ENCODE measurements around the gene CACNG7.

CACNG7 gene

DNA sequence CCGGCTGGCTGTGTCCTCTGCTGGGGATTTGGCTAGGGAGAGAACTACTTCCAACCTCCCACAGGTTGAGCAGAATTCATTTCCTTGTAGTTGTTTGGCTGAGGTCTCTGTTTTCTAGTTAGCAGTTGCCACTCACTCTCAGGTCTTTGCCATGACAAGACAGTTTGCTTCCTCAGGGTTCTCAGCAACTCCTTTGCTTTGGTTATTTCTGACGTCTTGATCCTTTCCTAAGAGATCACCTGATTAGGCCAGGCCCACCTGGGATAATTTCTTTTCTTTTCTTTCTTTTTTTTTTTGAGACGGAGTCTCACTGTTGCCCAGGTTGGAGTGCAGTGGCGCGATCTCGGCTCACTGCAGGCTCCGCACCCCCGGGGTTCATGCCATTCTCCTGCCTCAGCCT is 44.3 kb downstream of the CACNG7 start:
- TF ChIP-seq, protein P1, sequence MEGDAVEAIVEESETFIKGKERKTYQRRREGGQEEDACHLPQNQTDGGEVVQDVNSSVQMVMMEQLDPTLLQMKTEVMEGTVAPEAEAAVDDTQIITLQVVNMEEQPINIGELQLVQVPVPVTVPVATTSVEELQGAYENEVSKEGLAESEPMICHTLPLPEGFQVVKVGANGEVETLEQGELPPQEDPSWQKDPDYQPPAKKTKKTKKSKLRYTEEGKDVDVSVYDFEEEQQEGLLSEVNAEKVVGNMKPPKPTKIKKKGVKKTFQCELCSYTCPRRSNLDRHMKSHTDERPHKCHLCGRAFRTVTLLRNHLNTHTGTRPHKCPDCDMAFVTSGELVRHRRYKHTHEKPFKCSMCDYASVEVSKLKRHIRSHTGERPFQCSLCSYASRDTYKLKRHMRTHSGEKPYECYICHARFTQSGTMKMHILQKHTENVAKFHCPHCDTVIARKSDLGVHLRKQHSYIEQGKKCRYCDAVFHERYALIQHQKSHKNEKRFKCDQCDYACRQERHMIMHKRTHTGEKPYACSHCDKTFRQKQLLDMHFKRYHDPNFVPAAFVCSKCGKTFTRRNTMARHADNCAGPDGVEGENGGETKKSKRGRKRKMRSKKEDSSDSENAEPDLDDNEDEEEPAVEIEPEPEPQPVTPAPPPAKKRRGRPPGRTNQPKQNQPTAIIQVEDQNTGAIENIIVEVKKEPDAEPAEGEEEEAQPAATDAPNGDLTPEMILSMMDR (IDR thresholded peaks at IDR 0.05; ENCODE audit: borderline replicate concordance, insufficient read depth, low read depth, low read length), result no peak
- no peak overlapping the region for H3K4me3 ChIP-seq (ENCODE audit: low read depth, low read length)

DNA sequence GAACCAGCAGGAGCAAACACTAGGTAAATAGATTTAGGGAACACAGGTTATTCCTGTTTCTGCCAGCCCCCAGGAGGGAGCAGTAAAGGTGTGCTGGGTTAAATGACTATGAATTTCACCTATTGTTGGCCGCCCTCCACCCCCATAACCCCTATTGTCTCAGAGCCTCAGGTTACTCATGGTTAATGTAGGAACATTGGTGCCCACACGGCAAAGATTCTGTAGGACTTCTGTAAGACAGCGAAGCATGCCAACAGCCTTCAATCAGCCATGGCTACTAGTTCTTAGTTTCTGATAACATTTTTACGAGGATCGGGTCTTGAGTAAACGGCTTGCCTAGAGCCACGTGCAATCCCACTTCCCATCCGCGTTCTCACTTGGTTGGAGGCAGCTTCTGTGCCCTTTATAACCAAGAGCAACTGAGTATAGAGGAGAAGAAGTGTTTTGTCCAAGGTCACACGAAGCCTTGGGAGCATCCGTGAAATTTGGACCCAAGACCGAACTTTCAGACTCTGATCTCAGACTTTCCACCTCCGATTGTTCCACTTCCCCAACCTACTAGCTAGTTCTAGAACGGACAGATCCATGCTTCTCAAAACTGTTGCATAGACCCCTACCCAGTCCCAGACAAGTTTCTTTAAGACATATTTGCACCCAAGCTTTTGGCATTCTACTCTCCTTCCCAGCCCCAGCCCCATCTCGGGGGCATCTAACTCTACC is 48.5 kb downstream of the CACNG7 start:
- TF ChIP-seq, protein P1 (IDR thresholded peaks at IDR 0.05; ENCODE audit: borderline replicate concordance, insufficient read depth, low read depth, low read length), result no peak
- no peak overlapping the region for H3K4me3 ChIP-seq (ENCODE audit: low read depth, low read length)

DNA sequence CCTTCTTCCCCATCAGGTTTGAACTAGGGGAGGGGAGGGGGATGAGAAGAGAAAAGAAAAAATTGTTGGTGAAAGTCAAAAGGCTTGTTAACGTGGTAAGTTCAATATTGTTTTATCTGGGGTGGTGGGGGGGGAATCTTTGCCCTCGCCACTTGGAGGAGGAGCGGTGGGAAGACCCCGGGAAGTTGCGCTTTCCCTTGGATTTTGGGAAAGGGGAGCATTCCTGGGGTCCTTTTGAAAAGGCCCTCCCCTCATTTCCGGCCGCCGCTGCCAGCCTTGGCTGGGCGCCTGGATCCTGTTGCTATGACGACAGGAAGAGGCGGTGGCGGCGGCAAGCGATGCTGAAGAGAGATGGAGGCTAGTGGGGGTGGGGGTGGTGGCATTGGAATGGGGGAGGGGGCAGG is 49.1 kb downstream of the CACNG7 start:
- no peak overlapping the region for H3K4me3 ChIP-seq (ENCODE audit: low read depth, low read length)
- TF ChIP-seq, protein P1 (IDR thresholded peaks at IDR 0.05; ENCODE audit: borderline replicate concordance, insufficient read depth, low read depth, low read length), result no peak

DNA sequence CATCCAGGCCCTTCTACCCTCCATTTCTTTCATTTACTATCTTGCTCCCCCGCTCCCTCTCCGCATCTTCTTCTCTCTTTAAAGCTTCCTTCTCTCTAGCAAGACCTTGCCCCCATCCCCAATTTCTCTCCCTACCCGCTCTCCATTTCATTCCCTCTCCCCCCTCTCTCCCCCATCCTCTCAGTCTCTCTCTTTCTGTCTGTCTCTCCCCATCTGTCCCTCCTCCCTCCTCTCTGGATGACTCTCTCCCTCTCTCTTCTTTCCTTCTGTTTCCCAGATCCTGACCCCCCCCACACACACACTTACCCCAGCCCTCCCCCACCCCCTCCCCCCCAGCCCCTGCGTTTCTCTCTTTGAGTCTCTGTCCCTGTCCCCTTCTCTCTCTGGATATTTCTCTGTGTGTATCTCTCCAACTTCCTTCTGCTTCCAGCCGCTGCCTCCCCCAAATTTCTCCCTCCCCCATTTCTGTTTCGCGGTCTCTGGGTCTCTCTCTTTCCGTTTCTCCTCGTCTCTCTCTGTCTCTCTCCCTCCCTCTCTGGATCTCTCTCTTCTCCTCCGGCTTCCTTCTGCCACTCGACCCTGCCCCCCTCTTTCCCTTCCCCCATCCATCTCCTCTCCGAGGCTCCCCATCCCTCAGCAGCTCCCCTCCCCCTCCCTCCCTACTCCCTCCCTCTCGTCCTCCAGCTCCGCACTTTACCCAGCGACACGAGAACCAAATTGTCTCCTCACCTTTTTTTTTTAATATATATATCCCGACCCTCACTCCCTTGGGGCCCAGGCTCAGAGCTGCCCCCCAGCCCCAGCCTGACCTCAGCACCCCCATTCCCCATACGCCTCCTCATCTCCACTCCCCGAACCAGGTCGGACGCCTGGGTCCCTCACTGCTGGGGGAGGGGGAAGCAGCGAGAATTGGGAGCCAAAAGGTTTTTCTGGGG is 50.0 kb downstream of the CACNG7 start:
- TF ChIP-seq, protein P1 (IDR thresholded peaks at IDR 0.05; ENCODE audit: borderline replicate concordance, insufficient read depth, low read depth, low read length), result no peak
- no peak overlapping the region for H3K4me3 ChIP-seq (ENCODE audit: low read depth, low read length)

DNA sequence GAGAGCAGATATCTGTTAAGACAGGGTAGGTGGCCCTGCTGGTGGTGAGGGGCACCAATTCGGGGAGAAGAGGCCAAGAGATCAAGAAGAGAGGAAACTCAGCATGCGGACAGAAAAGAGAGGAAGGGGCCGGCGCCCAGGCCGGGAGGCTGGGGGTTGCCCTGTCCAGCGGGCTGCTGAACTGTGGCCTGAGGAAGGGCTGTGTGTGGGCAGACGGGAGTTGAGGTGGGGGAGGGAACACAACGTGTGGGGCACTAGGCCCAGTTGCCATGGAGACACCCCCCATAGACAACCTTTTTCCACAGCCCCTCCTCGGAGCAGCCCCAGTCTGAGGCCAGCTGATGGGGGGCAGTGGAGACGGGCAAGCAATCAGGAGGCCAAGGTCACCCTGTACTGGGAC is 51.1 kb downstream of the CACNG7 start:
- no peak overlapping the region for H3K4me3 ChIP-seq (ENCODE audit: low read depth, low read length)
- TF ChIP-seq, protein P1 (IDR thresholded peaks at IDR 0.05; ENCODE audit: borderline replicate concordance, insufficient read depth, low read depth, low read length), result no peak

DNA sequence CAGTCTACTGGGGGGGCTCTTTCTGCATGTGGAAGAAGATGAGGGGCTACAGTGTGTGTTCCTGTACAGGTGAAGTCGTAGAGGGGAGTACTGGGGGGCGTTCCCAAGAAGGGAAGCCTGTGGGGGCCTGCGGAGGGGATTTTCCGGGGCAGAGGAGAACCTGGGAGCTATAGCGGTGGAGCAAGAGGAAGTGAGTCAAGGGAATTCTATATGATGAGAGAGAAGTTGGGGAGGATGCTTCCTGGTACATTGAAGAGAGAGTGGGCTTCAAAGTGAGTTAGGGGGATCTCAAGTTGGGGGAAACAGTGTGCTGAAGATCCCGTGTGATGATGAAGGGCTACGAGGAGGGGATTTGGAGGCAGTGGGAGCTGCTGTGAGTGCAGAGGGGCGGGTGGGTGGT is 51.8 kb downstream of the CACNG7 start:
- TF ChIP-seq, protein P1 (IDR thresholded peaks at IDR 0.05; ENCODE audit: borderline replicate concordance, insufficient read depth, low read depth, low read length), result no peak
- H3K4me3 ChIP-seq (ENCODE audit: low read depth, low read length), result no peak overlapping the region

Data from GM12875 (cell line).